Measurements from ENCODE around the gene FABP3. TPM values are rescaled to one million over a fixed set of nuclear protein-coding genes. Genes with fewer than 3 reads are reported as not detected.

Gene FABP3
- total RNA-seq, 2 donors from 2014 or later: 19.2 to 28.6 TPM

DNA sequence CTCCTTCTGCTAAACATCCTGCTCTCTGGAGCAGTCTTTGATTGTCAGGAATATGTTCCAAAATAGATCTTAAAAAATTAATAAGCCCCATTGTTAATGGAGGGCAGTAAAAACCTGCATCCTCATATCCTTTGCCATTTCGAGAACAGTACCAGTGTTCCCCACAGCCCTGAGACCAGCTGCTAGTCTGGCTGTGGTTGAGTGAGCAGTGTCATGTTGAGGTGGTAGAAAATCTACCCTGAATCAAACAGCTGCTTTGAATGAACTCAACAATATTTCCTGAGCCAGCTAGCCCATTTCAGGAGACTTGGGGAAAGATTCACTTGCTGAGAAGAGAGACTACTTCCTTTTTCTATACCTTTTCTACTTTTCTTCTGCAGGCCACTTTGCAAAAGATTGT, 24.4 kb downstream of the FABP3 start:
- Histone ChIP-seq H3K27me3 (replicated peaks; ENCODE audit: insufficient read depth) (no peaks in the 10 kb centered on the region), H3K36me3 (peaks cover 23% of the 10 kb centered on the region), H3K9me3 (no peaks in the 10 kb centered on the region), H3K4me3 (no peak overlapping the region), H3K4me1 (ENCODE audit: control insufficient read depth in 1 of 2, low read depth in 2 of 2) (no peaks in the 10 kb centered on the region), H3K27ac (no peak overlapping the region)
- no peak for ATAC-seq (ENCODE audit: insufficient number of reproducible peaks, low FRiP score, low read depth)
- TF ChIP-seq, protein P1, sequence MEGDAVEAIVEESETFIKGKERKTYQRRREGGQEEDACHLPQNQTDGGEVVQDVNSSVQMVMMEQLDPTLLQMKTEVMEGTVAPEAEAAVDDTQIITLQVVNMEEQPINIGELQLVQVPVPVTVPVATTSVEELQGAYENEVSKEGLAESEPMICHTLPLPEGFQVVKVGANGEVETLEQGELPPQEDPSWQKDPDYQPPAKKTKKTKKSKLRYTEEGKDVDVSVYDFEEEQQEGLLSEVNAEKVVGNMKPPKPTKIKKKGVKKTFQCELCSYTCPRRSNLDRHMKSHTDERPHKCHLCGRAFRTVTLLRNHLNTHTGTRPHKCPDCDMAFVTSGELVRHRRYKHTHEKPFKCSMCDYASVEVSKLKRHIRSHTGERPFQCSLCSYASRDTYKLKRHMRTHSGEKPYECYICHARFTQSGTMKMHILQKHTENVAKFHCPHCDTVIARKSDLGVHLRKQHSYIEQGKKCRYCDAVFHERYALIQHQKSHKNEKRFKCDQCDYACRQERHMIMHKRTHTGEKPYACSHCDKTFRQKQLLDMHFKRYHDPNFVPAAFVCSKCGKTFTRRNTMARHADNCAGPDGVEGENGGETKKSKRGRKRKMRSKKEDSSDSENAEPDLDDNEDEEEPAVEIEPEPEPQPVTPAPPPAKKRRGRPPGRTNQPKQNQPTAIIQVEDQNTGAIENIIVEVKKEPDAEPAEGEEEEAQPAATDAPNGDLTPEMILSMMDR (IDR thresholded peaks at IDR 0.05): no peak
- DNase-seq (ENCODE audit: low spot score): no peak

DNA sequence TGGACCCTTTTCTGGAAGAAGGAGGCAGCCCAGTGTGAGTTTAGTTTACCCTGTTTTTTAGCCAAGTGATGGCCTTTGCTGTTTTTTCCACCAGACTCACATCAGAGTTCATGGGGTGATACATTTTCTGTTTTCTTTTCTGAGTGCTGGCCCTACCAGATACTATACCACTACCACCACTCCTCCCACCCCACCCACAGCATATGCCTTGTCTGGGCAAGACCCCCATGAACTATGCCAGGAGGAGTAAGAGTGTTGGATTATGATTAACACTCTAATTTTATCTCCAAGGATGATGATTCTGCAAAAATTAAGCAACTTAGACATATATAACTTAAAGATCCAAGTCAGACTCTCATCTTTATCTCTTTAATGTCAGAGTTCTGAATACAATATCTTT, 26.1 kb downstream of the FABP3 start:
- Histone ChIP-seq H3K4me3 (no peak overlapping the region), H3K27me3 (replicated peaks; ENCODE audit: insufficient read depth) (no peaks in the 10 kb centered on the region), H3K27ac (no peak overlapping the region), H3K4me1 (ENCODE audit: control insufficient read depth in 1 of 2, low read depth in 2 of 2) (no peaks in the 10 kb centered on the region), H3K36me3 (peaks cover 23% of the 10 kb centered on the region), H3K9me3 (no peaks in the 10 kb centered on the region)
- ATAC-seq (ENCODE audit: insufficient number of reproducible peaks, low FRiP score, low read depth) (no peak), DNase-seq (ENCODE audit: low spot score) (no peak)
- TF ChIP-seq, protein P1 (IDR thresholded peaks at IDR 0.05): no peak

DNA sequence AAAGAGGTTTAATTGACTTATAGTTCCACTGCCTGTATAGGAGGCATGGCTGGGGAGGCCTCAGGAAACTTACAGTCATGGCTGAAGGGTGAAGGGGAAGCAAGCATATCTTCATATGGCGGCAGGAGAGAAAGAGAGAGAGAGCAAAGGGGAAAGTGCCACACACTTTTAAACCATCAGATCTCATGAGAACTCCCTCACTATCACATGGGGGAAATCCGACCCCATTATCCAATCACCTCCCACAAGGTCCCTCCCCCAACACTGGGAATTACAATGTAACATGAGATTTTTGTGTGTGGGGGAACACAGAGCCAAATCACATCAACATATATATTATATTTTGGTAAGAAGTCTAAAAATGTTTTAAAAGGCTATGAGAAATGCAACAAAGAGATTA, 27.2 kb downstream of the FABP3 start:
- DNase-seq (ENCODE audit: low spot score): no peak
- Histone ChIP-seq H3K4me1 (ENCODE audit: control insufficient read depth in 1 of 2, low read depth in 2 of 2) (no peaks in the 10 kb centered on the region), H3K9me3 (no peaks in the 10 kb centered on the region), H3K36me3 (peaks cover 13% of the 10 kb centered on the region), H3K4me3 (no peak overlapping the region), H3K27ac (no peak overlapping the region), H3K27me3 (replicated peaks; ENCODE audit: insufficient read depth) (no peaks in the 10 kb centered on the region)
- TF ChIP-seq, protein P1 (IDR thresholded peaks at IDR 0.05): no peak
- ATAC-seq (ENCODE audit: insufficient number of reproducible peaks, low FRiP score, low read depth): no peak

DNA sequence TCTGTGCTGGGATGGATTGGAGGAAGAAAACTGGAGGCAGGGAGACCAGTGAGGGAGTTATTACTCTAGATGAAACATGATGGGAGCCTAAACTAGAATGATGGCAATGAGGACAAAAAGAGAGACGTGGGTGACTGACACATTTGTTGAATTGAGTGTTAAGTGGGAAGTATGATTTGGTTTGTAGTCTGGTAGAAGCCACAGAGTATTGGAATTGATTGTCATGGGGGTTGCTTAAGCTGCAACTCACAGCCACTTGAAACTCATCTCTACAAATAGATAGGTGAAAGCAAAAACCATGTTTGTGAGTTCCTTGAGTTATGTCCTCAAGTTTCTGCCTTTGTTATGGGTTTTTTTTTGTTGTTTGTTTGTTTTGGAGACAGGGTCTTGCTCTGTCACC, 28.4 kb downstream of the FABP3 start:
- H3K9me3 ChIP-seq: no peaks in the 10 kb centered on the region
- H3K4me1 ChIP-seq (ENCODE audit: control insufficient read depth in 1 of 2, low read depth in 2 of 2): no peaks in the 10 kb centered on the region
- H3K27ac ChIP-seq: no peak overlapping the region
- TF ChIP-seq, protein P1 (IDR thresholded peaks at IDR 0.05): no peak
- ATAC-seq (ENCODE audit: insufficient number of reproducible peaks, low FRiP score, low read depth) (no peak), DNase-seq (ENCODE audit: low spot score) (no peak)
- no peak overlapping the region for H3K4me3 ChIP-seq
- H3K36me3 ChIP-seq: peaks cover 13% of the 10 kb centered on the region
- H3K27me3 ChIP-seq (replicated peaks; ENCODE audit: insufficient read depth): no peaks in the 10 kb centered on the region

- H3K4me3 ChIP-seq: no peak overlapping the region
- no peaks in the 10 kb centered on the region for H3K4me1 ChIP-seq (ENCODE audit: control insufficient read depth in 1 of 2, low read depth in 2 of 2)
- TF ChIP-seq, protein P1 (IDR thresholded peaks at IDR 0.05): no peak
- ATAC-seq (ENCODE audit: insufficient number of reproducible peaks, low FRiP score, low read depth): no peak
- no peak for DNase-seq (ENCODE audit: low spot score)
- no peaks in the 10 kb centered on the region for H3K27me3 ChIP-seq (replicated peaks; ENCODE audit: insufficient read depth)
- peaks cover under 1% of the 10 kb centered on the region for H3K36me3 ChIP-seq
- H3K27ac ChIP-seq: no peak overlapping the region
- no peaks in the 10 kb centered on the region for H3K9me3 ChIP-seq
Observed at GRCh38 chr1:31336687-31337467, 36.0 kb downstream of the FABP3 start.
